AG09319 (cell line): ENCODE measurements around the gene GLRB.

ENCODE experiments used
- DNase-seq: peaks from one replicate; pipeline ENCODE4 v3.0.0-alpha.2; 2010; ENCODE audit warnings: low read depth; ENCODE audit errors: extremely low read depth
- CTCF ChIP-seq: IDR thresholded peaks from 2 replicates; pipeline ENCODE4 v1.5.1; 2011; ENCODE audit warnings: low read depth, mild to moderate bottlenecking, inconsistent platforms, low read length, moderate library complexity

GLRB gene

GRCh38 chr4:157075811-157076577 is at the start of gene GLRB:
Gene GLRB (plus strand): TSS chr4:157076150. CDS start chr4:157078025, 1,875 bp downstream.
- DNase-seq = no peak
- no peak for TF ChIP-seq CTCF

DNA sequence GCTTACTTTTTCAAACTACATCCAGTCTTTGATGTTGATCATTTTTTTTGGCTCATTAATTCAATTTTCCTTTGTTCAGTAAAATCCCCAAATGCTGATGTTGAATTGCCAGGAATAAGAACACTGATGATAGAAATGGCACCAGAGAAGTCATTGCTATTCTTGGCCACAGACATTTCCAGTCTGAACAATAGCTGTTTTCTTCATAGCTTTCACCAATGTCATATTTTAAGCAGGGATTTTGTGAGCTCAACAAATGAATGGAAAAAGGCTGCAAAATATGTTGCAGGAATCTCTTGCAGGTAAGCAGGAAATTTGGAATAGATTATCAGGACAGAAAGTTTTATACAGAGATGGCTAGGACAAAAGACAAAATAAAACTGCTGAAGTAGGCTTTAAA is 40.5 kb upstream of the GLRB start:
- TF ChIP-seq CTCF = no peak
- no peak for DNase-seq

DNA sequence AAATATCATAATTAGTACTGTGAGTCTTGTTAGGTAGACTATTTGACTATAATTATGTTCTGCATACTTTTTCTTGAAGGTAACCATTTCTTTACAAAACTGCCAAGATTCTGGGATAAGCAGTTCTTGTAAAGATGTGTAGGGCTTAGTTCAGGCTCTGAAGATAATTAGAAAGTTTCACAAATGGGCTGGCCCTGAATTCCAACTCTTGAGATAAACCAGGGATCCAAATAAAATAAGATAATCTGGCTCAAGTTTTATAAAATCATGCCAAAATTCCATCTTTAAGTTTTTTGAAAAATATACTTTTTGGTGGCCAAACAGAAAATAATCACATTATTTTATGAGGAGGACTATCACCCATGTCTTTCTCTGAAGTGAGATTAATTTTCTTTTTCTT is 35.5 kb upstream of the GLRB start:
- no peak for TF ChIP-seq CTCF

GRCh38 chr4:157043131-157043530 is 32.8 kb upstream of the GLRB start:
- peak; percentile 13; the same call in 1 of the 2 replicates for TF ChIP-seq CTCF
- DNase-seq = no peak

More for the DNA sequence above, 35.5 kb upstream of the GLRB start:
- no peak for DNase-seq

- peak; percentile 40 for DNase-seq
- peak; percentile 93 for TF ChIP-seq CTCF
These were observed 30.3 kb upstream of the GLRB start for GRCh38 chr4:157045507-157046127.

DNA sequence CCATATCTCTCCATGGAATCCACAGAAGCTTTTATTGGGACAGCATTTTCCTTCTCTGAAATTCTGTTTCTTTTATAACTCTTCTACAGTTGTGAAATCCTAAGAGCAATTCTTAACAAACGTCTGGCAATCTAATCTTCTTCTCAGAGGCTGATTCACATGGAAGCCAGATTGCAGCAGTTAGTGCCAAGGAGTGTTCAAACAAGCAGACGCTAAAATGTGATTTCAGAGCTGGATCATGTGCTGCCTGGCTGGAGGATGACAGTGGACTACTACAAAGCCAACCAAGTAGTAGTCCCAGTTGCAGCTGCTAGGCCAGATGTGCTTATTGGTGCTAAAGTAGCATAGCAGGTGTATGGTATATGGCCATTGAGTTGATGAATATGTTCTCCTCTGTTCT is 27.7 kb upstream of the GLRB start:
- TF ChIP-seq CTCF = no peak

DNA sequence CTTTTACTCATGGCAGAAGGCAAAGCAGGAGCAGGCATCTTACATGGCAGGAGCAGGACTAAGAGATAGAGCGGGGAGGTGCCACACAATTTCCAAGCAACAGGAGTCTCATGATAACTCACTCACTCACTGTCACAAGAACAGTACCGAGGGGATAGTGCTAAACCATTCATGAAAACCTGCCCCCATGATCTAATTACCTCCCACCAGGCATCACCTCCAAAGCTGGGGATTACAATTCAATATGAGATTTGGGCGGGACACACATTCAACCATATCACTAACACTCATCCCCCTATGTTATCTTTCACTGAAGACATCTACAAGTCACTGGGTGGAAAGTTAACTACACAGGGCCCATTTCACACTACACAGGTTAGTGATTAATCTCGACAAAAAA is 25.4 kb upstream of the GLRB start:
- DNase-seq = no peak

More for the DNA sequence above, 27.7 kb upstream of the GLRB start:
- peak; percentile 73 for DNase-seq

More for the DNA sequence above, 25.4 kb upstream of the GLRB start:
- no peak for TF ChIP-seq CTCF
